ENCODE measurements around the gene GPR82.

DNA sequence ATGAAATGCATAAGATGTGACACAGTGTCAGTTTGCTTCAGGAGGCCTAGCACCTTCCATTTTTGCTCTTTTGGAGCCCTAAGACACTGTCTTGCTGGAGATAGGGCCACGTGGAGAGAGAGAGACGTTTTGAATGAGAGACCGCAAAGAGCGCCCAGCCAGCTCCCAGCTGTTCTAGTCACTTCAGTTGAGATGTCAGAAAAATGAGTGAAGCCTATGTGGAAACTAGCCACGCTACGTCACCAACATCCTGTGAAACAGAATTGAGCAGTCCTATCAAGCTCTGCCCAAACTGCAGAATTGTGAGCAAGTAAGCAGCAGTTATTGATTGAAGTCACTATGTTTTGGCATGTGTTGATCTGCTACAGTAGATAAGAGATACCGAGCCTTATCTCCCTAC is 13.1 kb downstream of the GPR82 start:
- TF ChIP-seq, protein P1, sequence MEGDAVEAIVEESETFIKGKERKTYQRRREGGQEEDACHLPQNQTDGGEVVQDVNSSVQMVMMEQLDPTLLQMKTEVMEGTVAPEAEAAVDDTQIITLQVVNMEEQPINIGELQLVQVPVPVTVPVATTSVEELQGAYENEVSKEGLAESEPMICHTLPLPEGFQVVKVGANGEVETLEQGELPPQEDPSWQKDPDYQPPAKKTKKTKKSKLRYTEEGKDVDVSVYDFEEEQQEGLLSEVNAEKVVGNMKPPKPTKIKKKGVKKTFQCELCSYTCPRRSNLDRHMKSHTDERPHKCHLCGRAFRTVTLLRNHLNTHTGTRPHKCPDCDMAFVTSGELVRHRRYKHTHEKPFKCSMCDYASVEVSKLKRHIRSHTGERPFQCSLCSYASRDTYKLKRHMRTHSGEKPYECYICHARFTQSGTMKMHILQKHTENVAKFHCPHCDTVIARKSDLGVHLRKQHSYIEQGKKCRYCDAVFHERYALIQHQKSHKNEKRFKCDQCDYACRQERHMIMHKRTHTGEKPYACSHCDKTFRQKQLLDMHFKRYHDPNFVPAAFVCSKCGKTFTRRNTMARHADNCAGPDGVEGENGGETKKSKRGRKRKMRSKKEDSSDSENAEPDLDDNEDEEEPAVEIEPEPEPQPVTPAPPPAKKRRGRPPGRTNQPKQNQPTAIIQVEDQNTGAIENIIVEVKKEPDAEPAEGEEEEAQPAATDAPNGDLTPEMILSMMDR (IDR thresholded peaks at IDR 0.05) = no peak
- no peak for TF ChIP-seq POLR2A (IDR thresholded peaks at IDR 0.05)
